Measurements from ENCODE around the gene DMRT2.

The DMRT2 gene

GRCh38 chr9:1047591-1048230 lies 2.4 kb upstream of the DMRT2 start:
- DNase-seq: no peak

- no peak for DNase-seq
Measured at GRCh38 chr9:1048231-1048619, 1.9 kb upstream of the DMRT2 start.

GRCh38 chr9:1048811-1049210 lies 1.3 kb upstream of the DMRT2 start:
- DNase-seq: no peak

- DNase-seq: no peak
Measured at GRCh38 chr9:1049641-1050040, 516 bp upstream of the DMRT2 start.

- no peak for DNase-seq
Measured at GRCh38 chr9:1051210-1051583, 1.0 kb downstream of the DMRT2 start.

GRCh38 chr9:1051584-1052275 lies 1.6 kb downstream of the DMRT2 start:
- peak; percentile 65 for DNase-seq

- no peak for DNase-seq
Measured at GRCh38 chr9:1052365-1053281, 2.5 kb downstream of the DMRT2 start.

GRCh38 chr9:1053282-1053621 lies 3.1 kb downstream of the DMRT2 start:
- no peak for DNase-seq

- DNase-seq: no peak
Measured at GRCh38 chr9:1053986-1054425, 3.8 kb downstream of the DMRT2 start.

- no peak for DNase-seq
Measured at GRCh38 chr9:1055166-1055565, 5.0 kb downstream of the DMRT2 start.

GRCh38 chr9:1057910-1058309 lies 7.8 kb downstream of the DMRT2 start:
- DNase-seq: no peak

GRCh38 chr9:1058826-1059487 lies 8.8 kb downstream of the DMRT2 start:
- DNase-seq: no peak

GRCh38 chr9:1065130-1065529 lies 15.0 kb downstream of the DMRT2 start:
- DNase-seq: no peak

GRCh38 chr9:1070692-1071091 lies 20.5 kb downstream of the DMRT2 start:
- no peak for DNase-seq

- no peak for DNase-seq
Measured at GRCh38 chr9:1071730-1072129, 21.6 kb downstream of the DMRT2 start.

GRCh38 chr9:1073497-1073896 lies 23.3 kb downstream of the DMRT2 start:
- DNase-seq: no peak

- DNase-seq: no peak
Measured at GRCh38 chr9:1077616-1078015, 27.5 kb downstream of the DMRT2 start.

- peak; percentile 7 for DNase-seq
Measured at GRCh38 chr9:1083325-1083913, 33.3 kb downstream of the DMRT2 start.

- no peak for DNase-seq
Measured at GRCh38 chr9:1085086-1085485, 34.9 kb downstream of the DMRT2 start.

- no peak for DNase-seq
Measured at GRCh38 chr9:1086517-1086916, 36.4 kb downstream of the DMRT2 start.

- DNase-seq: no peak
Measured at GRCh38 chr9:1087120-1087881, 37.1 kb downstream of the DMRT2 start.

- DNase-seq: no peak
Measured at GRCh38 chr9:1094749-1095148, 44.6 kb downstream of the DMRT2 start.
